NCI-H187 (cell line): Measurements from ENCODE around the gene ENTPD2.

ENCODE experiments used
- DNase-seq, 2 experiments: peaks; one replicate each; lab custom pipeline; 2025; lab: John Stamatoyannopoulos, UW

ENTPD2 gene

DNA sequence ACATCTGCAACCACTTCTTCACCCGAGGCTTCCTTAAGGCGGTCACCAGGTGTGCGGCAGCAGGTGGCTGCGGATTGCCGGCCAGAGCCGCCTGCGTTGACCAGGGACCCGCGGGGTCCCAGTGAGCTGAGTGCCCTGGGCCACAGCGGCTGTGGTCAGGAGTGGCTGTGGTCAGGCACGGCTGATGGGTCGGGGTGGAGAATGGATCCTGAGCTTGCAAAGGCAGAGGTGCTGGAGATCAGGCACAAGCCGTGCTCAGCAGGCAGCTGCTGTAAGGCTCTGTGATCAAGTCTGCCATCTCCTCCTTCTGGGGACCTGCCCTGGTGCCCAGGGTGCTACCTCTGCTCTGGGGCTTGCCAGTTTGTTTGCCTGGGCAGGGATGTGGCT is 25.5 kb upstream of the ENTPD2 start:
- no peak for DNase-seq

DNA sequence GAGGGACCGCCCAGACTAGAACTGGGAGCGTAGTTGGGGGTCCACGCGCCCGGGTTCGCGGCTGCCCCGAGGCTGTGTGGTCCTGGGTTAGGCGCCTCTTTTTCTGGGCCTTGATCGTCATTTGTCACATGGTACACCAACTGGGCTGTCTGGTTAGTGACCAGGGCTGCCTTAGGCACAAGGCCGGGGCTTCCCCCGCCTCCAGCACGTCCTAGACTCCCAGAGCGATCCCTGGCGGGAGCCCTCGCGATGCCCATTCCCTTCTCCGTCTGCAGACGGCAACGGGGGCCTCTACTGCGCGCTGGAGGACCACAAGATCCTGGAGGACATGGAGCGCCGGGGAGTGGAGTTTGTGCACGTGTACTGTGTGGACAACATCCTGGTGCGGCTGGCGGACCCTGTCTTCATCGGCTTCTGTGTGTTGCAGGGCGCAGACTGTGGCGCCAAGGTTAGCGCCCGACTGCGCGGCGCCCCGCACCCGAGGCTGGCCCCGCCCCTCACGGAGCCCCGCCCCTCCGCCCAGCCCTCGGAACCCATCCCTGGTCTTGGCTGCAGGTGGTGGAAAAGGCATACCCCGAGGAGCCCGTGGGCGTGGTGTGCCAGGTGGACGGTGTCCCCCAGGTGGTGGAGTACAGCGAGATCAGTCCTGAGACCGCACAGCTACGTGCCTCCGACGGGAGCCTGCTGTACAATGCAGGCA is 25.0 kb upstream of the ENTPD2 start:
- DNase-seq, result peak; percentile 11 to 33

- DNase-seq, result no peak
These were observed 24.2 kb upstream of the ENTPD2 start for GRCh38 chr9:137077758-137078693.

GRCh38 chr9:137077010-137077747 is 23.3 kb upstream of the ENTPD2 start, which contains the start of gene UAP1L1:
Gene UAP1L1, plus strand, starts transcription at chr9:137077517. Its CDS starts 16 bp downstream, at chr9:137077533.
- DNase-seq, result no peak

DNA sequence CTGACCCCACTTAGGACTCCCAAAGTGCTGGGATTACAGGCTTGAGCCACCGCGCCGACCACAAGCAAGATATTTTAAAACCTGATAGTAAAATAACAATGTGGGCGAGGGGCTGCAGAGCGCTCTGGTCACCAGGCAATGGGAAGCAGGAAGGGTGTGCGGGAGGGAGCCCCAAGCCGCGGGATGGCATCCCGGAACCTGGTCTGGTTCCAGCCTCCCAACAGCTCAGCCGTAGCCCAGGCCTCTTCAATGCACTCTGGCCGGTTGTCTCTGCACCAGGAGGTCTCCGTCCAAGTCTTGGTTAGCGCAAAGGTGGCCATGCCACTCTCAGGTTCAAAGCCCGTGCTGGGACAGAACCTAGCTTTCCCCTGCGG is 22.8 kb upstream of the ENTPD2 start:
- no peak for DNase-seq

- no peak for DNase-seq
These were observed 21.5 kb upstream of the ENTPD2 start for GRCh38 chr9:137075275-137075775.

- DNase-seq, result no peak
These were observed 20.9 kb upstream of the ENTPD2 start for GRCh38 chr9:137074657-137075274.

DNA sequence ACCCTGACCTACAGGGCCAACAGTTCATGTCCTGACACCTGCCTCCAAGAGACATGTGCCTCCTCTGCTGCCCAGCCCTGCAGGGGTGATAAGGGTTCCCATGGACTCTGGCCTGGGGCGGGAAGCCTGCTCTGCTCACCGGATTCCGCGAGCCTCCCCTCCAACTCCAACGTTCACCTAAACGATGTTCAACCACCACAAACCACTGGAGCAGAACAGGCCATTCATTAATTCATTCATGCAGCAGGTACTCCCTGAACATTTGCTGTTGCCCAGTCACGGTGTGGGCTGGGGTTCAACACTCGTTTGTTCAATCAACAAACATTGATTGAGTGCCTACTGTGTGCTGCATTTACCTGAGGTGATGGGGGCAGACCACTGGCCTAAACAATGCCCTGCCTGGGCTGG is 20.1 kb upstream of the ENTPD2 start:
- no peak for DNase-seq

GRCh38 chr9:137071282-137071681 is 17.4 kb upstream of the ENTPD2 start:
- no peak for DNase-seq

DNA sequence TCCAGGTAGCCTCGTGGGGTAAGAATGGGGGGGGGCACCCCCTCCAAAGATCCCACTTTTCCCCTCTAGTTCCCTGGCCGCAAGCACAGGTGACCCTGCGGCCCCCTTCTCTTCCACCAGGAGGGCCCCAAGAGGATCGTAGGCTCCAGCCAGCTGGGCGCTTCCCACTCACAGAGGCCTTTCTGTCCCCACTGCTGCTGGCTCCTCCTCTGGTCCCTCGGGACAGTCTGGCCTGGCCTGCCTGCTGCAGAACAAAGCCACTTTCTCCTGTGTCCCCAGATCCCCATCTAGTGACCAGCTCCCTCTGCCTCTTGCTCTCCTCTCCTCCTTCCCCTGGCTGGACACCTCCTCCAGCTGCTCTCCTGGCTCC is 17.0 kb upstream of the ENTPD2 start:
- peak; percentile 64 to 67 for DNase-seq

DNA sequence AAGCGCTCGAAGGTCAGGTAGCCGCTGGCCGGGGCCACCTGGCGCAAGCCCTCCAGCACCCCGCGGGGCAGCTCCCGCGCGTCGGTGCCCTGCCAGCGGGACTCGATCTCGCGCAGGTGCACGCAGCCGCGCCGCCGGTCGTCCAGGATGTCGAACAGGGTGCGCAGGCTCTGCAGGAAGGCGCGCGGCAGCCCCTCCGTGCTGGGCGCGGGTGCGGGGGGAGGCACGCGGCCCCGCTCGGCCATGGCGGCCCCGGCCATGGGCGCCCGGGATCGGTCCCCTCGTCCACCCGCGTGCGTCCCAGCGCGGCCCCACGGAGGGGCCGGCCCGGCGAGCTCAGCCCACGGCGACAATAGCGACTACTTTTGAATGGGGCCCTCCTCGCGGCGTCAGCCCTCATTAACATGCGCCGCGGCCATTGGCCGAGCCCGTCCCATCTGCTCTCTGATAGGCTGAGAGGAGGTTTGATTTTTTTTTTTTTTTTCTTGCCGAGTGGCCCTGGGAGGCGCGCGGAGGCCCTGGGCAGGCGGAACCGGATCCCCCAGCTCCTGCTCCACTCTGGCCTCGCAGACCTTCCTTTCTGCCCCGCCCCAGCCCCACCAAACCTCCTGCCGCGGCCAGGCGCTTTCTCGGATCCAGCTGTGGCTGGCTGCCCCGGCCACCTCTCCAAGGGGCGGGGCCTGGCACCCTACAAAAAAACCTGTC is 16.5 kb upstream of the ENTPD2 start, which contains the start of gene SAPCD2:
SAPCD2 (minus strand) TSS at position 357 of the 705 bp plus-strand sequence; CDS start at position 260, 97 bp downstream.
- peak; percentile 86 to 89 for DNase-seq

DNA sequence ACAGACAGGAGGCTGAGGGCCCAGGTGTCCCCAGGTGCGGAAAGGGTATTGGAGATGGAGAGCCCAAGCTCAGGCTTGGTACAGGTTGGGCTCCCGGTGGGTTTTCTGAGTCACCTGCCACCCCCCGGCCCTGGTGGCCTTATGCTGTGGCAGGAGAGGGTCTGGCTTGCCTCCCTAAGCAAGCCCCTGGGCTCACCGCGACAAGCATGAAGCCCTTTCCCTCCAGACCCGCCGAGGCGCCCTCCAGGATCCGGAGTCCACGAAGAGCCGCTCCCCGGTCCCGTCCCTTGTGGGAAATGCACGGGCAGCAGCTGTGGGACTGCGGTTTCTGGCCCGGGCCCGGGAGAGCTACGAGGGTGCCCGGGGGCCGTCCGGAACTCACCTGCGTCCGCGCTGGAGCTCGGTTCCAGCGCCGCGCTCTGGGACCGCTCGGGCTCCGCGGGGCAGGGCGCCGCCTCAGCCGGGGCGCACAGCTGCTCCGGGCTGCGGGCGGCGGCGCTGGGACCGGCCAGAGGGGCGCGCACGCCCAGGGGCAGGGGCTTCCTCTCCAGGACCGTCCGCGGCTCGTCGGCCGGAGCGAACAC is 15.7 kb upstream of the ENTPD2 start:
- no peak for DNase-seq

DNA sequence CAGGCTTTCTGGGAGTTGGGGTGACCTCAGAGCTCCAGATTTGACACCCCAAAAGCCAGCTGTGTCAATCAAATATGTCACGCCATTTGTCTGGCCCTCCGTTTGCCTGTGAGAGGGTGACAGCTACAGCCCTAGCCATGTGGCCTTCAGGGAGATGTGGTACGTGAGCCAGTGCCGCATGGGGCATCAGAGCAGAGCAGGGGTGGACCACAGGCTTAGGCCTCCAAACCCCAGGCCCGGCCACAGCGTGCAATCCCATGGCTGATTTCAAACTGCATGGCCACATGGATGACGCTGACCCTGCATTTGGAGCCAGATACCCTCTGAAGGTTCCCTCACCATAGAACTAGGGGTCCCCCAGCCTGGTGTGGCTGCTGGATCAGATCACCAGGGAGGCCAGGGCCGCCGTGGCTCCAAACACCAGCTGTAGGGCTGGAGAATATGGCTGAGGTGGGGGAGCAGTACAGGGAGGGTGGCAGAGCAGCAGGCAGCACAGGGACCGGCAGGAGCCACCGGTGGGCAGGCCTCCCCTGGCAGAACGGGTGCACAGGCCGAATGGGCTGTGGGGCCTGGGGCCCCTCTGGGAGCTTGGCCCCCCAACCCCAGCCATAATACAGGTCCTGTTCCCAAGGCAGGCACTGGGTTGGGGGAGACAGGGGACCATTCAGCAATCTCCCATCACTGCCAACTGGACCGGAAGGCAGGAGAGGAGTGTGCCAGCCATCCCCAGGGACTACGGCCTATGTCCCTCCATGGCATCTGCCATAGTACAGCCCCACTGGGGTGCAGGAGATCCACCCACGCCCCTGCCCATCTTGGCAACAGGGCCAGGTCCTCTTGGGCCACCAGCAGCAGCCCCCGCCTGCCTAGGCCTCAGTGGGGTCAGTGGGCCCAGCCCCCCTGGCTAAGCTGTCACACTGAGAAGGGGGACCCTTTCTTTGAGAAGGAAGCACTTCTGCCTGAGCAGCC is 15.0 kb upstream of the ENTPD2 start:
- DNase-seq, result no peak

DNA sequence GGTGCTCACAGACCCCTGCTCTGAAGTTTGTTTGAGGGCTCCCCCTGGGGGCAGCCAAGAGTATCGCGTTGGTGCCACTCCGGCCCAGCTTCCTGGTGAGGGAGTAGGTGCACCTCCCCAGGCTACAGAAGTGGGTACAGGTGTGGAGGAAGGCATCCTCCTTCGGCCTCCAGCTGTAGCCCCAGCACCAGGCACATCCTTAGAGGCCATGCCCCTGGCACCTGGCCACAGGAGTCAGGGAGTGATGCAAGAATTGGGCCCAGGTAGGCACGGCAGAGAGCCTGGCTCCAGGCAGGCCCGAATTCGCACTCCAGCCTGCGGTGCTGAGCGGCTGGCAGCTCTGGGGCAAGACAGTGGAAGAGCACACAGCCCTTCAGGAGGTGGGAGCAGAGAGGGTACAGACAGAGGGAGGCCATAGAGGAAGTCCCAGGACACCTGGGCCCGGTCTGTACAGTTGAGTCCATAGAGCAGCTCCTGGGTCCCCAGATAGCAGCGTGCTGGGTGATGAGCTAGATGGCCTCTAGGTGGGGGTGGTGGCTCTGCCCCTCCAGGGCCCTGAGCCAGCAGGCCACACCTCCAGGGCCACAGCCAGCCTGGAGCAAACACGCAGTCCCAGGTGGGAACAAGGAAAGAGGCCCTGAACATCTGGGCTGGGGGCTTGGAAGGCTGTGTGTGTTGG is 14.1 kb upstream of the ENTPD2 start:
- peak in 1 of 2 experiments; percentile 33 for DNase-seq

GRCh38 chr9:137066096-137066861 is 12.4 kb upstream of the ENTPD2 start:
- no peak for DNase-seq

DNA sequence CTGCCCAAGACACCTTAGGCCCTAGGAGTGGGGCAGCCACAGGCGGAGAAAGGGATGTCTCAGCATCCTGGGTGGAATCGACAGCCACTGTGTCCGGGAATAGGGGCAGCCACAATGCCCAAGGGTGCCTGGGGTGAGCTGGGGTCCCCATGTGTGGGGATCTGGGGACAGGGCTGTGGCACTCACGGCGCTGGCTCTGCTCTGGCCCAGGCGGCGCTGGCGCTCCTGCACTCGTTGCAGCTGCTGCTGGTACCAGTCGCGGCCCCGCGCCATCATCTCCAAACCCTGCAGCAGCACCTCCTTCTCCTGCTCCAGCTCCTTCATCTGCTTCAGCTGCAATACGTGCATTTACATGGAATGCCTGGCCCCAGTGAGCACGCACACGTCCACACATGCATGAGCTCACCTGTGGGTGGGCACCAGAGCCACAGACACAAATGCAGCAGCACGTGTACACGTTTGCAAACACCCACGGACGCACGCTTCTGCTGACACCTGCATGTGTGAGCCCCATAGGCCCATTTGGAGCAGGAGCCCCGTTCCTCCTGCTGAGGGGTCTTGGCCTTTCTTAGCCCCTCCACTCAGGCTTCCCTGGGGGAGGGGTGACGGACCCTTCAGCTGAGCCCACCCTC is 11.6 kb upstream of the ENTPD2 start:
- DNase-seq, result no peak

DNA sequence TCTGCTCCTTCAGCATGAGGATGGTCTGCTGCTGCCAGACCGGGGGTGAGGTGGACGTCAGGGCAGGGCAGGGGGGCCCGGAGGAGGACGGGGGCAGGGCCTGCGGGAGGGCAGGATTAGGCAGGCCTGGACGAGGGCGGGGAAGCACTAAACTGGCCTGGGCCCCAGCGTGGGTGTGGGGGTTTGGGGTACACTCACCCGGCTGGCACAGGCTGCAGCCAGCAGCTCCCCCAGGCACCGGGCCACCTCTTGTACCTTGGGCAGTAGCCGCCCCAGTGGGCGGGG is 11.0 kb upstream of the ENTPD2 start:
- no peak for DNase-seq
